RCC 7860 (cell line): ENCODE measurements around the gene IL1RAPL1.
A peak's percentile ranks its signal among the peaks of the same experiment; 100 is the strongest.

Source experiments
- DNase-seq: peaks from one replicate; pipeline ENCODE4 v3.0.0-alpha.2; 2015; ENCODE audit warnings: low spot score
- FAIRE-seq: peaks from 2 replicates; lab custom pipeline; 2012; peaks lifted over from hg19 to GRCh38; lab: Jason Lieb, UNC

The IL1RAPL1 gene

DNA sequence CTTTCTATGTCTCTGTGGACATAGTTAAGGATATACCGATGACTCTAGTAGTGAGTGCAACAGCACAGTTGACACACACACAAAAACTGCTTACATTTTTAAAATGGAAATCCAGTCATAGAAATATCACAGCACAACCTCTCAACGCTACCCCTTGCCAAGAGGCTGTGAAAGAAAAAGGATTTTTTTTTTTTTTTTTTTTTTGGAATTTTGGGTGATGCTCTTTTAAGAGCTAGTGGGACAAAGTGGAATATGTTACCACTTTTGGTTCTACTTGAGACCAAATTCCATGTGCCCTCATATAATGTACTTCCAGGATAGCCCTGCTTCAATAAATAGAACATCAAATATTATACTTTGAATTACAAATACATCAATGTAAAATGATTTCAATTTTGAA, 1247.1 kb downstream of the IL1RAPL1 start:
- no peak for FAIRE-seq
- DNase-seq: no peak

DNA sequence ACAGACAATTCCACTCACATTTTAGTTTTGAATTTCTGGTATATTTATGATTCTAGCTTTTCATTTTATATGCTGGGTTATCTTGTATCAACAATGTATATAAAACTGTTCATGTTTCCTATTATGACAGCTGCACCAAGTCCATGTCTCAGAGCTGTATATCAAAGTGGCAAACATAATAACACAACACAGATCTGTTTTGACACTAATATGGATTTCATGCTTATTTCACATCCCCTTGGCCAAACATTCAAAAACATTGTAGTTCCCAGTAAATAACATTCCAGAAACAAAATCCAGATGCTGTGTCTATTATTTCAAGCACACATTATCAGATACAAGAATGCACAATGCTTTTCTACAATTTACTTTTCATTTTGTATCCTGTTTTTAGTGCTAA, 1247.5 kb downstream of the IL1RAPL1 start:
- FAIRE-seq (no peak), DNase-seq (no peak)

DNA sequence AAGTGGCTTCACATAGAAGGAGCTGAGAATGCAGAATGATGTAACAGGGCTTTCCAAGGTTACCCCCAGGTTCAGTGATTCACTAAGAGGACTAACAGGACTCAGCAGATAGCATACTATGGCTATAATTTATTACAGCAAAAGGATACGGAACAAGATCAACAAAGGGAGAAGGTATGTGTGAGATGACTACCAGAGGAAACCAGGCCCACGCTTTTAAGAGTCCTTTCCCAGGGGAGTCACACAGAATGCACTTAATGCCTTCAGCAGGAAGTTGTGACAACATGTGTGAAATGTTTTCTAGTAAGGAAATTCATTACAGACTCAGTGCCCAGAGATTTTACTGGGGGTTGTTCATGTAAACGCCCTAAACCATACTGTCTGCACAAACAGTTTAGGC, 1254.5 kb downstream of the IL1RAPL1 start:
- no peak for FAIRE-seq
- DNase-seq: no peak

DNA sequence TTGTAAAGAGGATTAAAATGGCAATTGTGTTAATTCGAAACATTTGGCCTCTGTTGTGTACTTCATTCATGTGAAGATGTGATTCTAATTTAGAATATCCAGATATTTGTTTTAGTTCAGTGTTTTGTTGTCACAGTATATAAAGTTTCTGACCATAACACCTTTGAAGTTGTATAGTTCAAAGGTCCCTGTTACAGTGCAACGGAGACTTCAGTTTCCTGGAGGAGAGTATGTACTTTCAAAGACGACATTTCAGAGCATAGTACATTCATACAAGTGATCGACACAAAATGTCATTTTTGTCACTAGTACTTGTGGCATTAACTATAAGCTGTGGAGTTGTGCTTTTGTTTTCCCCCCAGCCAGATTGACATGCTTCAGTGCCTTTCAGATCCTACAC, 1255.3 kb downstream of the IL1RAPL1 start:
- FAIRE-seq: no peak

DNA sequence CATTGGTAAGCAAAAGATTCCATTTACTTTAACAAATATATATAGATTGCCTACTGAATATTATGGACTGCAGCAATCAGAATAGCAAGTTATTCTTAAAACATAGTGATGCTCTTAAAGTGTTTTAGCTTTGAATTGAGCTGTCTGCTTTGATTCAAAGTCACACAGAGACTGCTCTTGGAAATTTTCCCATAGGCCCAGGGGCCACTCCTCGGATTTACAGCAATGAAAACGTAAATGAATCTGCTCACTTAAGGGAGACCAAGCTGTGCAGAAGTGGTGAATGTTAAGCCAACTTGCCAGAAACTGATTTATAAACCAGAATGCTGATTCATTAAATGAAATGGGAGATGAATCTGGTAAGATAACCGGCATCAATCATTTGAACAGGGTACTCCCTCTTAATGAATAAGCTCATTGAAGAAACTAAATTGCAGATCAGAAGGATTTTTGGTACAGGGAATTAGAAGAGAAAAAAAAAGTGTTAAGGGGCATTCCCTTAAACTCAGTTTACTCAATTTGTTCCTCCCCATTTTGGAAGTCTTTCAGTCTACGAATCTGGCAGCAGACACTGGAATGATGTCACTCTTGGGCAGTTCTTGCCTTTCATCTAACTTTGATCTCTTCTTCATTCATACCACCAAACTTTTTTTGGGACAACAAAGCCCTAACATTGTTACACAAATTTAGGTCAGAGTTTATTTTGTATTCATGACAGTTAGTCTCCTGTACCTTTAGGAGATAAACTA, 1264.8 kb downstream of the IL1RAPL1 start:
- no peak for DNase-seq
- FAIRE-seq: no peak

More for the DNA sequence above, 1255.3 kb downstream of the IL1RAPL1 start:
- no peak for DNase-seq

DNA sequence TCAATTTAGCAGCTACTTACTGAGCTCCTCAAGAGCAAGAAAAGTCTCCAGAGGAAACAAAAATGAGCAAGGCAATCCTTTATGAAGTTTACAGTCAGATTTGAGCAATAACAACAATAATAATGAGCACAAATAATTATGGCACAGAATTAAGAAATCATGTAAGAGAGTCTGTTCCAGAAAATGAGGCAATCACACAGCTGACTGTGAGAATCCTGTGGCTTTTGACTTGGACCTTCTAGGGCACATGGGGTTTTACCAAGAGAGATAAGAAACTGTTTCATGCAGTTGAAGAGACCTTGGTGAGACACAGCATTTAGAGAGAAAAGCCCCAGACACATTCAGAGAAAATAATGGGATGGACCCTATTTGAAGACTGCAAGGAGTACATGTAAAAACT, 1265.5 kb downstream of the IL1RAPL1 start:
- no peak for FAIRE-seq

DNA sequence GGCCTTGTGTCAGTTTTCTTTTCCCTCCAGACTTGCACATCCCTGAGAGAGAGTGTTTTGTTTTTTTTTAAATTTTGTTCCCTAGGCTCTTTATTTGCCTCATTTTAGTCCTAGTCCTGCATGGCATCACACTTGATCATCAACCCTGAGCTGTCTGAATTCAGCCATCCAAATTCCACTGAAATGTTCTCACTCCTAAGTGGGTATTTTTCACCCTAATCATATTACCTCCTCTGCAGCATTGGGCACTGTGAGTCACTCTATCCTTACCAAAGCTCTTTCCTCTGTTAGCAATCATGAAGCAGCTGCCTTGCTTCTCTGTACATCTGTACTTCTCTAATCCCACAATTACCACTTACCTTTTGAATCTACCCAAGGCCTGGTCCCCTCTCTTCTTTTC, 1271.5 kb downstream of the IL1RAPL1 start:
- FAIRE-seq (no peak), DNase-seq (no peak)

More for the DNA sequence above, 1265.5 kb downstream of the IL1RAPL1 start:
- no peak for DNase-seq

DNA sequence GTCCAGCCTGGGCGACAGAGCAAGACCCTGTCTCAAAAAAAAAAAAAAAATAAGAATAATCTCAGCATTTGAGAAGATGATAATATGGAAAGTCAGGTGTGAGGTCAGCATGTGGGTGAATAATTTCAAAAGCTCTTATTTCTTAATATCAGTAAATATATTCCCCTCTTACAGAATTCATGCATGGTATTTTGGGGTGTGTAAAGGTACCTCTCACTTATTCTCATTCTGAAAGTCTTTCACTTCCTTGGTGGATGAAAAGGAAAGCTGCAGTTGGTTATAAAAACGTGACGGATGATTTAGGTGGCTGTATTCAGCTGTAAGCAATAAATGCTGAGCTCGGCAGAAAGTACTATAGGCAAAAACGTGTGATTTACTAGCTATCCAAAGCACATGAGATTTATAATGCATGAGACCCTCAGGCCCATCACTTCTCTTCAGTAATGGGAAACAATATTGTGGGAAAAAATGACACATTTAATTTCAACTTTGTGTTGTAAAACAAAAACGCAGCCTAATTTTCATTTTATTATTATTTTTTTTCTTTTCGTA, 1275.0 kb downstream of the IL1RAPL1 start:
- FAIRE-seq: no peak

DNA sequence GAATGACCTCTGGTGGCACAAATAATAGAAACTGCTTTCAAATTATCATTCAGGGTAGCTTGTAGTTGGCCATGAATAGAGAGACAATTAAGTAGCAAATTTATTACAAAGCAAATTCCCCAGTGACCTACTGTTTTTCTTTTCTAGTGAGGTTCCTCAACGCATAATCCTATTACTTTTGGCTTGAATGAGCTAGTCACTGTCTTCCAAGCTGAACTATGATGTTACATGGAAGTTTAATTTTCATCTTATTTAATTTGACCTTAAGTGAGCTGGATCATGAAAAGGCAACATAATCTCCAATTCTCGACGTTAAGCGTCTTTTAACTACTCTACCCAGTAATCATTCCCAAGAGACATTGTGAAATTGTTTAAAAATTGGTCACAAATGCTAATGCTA, 1280.7 kb downstream of the IL1RAPL1 start:
- FAIRE-seq (no peak), DNase-seq (no peak)

More for the DNA sequence above, 1275.0 kb downstream of the IL1RAPL1 start:
- no peak for DNase-seq

DNA sequence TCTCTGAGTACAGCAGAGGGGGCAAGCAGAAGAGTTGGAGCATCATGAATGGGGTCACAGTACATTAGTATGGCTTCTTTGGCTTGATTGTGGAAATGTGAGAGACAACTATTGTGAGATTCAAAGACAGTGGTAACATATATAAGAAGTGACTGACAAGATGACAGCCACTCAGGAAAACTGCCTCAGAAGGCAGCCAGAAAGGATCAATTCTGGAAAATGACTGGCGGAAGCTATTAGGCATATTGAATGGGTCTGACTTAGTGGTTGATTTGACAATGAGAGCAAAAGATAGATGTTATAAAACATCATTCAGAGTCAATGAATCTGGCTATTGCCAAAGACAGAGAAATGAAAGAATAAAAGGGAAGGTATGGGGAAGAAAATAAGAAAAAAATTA, 1282.6 kb downstream of the IL1RAPL1 start:
- no peak for FAIRE-seq
- no peak for DNase-seq

DNA sequence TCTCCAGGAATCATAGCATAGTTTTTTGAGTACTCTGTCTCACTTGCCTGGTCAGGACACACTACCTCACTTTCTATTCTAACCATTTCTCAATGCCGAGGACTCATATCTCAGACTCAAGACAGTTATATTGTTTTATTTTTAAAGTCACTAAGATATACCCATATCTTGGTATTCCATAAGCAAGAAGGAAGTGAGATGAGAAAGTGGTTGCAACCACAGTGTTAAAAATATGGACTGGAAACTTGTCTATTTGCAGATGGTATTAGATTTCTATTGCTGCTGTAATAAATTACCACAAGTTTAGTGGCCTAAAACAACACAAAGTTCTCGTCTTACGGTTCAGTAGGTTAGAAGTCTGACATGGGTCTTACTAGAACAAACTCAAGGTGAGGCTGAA, 1283.4 kb downstream of the IL1RAPL1 start:
- FAIRE-seq: no peak
- DNase-seq: no peak

DNA sequence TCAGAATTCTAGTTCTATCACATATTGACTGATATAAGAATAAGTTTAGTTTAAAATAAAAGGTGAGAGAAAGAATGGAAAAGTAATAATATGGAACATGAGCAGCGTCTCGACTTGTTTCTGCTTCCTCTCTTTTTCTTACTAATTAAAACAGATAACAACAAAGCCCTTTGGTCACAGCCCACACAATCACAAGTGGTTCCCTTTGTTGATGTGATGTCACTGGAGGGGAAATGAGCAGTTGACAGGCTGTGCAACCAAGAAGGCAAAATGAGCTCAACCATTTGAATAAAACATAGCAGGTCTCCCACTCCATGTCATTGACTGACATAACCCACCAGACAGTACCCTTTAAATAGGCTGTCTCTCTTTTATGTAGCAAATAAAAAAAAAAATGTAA, 1285.6 kb downstream of the IL1RAPL1 start:
- DNase-seq (no peak), FAIRE-seq (no peak)

DNA sequence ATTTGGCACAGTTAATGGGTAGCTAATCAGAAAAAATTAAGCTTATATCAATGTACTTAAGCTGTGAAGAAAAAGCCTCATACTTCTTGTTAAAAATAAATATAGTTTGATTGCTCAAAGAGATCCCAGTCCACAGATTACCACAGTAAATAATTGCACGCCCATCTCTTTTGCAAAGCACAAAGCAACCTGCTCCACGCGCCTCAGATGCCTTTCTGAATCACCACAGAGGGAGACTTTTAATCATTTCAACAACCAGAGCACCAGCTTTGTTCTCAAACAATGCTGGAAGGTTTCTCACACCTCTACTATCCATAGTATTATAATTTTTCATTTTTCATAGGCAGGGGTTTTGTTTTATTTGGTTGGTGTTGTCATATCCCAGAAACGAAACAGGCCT, 1289.5 kb downstream of the IL1RAPL1 start:
- FAIRE-seq (no peak), DNase-seq (no peak)

DNA sequence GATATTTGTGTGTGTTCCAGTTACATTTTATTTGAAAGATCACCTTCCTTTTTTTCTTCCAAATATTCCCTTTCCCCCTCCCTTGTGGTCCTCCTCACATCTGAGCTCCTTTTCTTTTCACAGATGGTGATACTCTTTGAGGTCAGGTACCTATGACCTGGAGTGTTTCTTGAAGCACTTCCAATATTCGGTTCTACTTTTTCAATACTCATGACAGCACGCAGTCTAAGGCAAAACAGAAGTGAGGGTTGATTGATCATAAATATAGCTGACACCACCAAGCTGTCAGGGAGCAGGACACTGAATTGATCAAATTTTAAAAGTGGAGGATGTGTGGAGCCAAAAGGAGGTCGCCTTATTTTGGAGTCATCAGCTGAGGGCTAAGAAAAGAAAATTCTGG, 1293.7 kb downstream of the IL1RAPL1 start:
- FAIRE-seq (no peak), DNase-seq (no peak)

DNA sequence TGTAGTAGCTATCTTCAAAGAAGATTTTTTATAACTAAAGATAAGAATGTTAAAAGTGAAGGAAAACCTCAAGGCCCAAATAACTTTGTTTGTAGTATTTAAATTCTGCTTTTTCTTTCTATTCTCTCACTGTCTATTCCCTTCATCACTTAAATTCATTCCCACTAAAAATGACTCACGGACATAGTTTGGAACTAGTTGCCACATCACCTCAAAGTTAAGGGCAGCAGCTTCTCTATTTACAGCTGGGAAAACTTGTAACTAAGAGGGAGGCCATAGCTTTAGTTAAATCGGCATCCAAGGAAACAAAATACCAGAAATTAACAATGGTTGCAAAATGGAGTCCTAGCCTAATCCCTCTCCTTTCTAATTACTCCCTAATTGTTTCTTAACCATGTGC, 1302.8 kb downstream of the IL1RAPL1 start:
- DNase-seq: no peak
- no peak for FAIRE-seq

DNA sequence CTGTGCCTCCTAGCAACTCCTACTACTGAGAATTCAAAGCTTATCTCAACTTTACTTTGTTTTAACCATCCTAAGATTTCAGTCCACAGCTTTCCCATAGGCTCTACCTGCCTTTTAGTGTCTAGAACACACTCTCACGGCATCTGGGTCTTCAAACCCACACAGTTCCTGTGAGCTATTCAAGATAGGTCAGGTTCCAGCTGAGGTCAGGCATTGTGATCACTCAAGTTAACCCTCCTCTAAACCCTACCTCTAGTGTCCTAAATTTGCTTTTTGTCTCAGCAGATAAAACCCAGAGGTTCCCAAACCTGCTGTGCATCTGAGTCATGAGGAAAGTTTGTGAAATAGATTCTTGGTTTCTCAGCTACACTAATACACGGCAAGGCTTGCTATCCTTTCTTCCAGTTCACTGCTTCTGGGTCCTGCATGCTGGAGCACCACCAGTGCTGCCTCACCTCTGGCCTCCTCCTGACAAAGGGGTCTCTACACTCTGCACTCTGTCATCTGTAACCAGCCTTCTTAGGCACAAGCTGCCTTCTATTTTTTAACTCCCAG, 1303.5 kb downstream of the IL1RAPL1 start:
- no peak for DNase-seq
- FAIRE-seq: no peak

DNA sequence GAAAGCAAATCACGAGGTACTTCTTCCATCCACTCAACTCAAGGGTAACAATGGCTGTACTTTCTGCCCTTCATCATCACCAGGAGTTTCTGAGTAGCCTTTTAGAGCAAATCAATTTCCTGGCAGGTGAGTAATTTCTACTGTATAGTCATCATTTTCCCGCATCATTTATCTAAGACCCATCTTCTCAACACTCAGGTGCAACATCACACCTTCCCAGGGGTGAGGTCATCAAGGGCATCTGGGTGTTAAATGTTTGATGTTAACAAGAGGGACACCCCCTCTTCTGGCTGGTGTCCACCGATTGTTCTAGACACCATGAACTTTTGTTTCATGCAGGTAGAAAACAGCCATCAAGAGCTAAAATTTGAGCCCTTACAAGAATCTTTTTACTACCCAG, 1314.8 kb downstream of the IL1RAPL1 start:
- FAIRE-seq: no peak
- DNase-seq: no peak

DNA sequence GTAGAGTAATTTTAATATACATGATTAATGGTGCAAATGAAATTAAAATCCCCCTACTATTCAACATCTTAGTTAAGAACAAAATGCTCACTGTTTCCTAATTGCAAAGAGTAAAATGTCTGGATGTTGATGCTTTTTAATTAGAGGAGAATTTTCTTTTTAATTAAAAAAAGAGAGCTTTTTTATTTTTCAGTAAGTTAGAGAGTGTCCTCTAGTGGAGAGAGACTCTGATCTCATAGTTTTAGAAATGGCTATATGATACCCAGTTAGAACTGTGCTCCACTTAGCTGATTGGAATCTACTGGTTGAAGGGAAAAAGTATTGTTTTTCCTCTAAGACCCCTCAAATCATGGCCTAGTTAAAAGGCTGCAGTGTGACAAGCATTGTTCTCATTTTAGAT, 1316.1 kb downstream of the IL1RAPL1 start:
- no peak for FAIRE-seq
- DNase-seq: no peak

DNA sequence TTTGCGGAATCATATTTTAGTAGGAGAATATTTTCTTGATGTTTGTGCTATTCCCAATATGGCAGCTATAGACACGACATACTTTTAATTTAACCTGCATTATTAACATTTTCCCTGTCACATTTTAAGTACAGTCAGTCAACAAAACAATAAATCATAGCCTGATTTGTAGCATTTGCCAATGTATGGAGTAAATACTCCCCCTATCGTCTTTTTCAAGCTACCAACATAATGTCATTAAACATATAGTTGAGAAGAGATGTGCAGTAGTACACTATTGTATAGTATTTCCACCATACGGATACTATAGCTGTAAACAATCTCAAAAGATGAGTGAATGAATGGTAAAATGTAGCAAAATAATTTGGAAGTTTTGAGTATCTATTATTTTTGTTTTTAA, 1324.4 kb downstream of the IL1RAPL1 start:
- DNase-seq: no peak
- no peak for FAIRE-seq

DNA sequence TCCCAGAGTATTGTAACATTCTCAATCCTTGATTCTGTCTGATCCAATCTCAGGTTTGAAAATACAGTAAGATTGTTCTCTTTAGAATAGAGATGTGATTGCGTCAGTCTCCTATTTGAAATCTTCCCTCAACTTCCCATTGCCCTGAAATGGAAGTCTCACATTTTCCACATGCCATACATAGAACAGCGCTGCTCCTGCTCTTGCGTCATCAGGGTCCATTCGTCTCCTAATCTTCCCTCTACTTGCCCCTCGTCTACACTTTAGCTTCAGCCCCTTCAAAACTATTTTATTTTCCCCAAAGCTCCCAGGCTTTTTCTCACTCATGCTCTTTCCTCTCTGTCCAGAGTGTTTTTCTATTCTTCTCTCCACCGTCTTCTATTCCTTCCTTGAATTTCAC, 1326.4 kb downstream of the IL1RAPL1 start:
- FAIRE-seq: no peak
- DNase-seq: no peak

DNA sequence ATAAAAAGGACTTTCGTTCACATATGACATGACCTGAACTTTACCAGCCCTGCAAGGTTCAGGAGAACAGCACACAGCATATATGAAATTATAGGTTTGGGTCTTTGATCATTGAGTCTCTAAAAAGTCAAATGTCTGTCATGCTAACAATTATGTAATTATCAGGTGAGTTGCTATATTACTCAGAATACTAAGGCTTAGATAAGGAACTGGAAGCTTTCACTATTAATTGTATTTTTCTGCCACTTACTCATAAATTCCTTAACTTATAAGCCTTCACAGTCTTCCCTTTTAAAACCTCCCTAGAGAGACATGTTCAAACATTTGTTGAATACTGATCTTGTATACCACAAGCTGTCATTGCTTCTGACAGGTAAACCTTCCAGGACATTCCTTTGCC, 1335.4 kb downstream of the IL1RAPL1 start:
- FAIRE-seq (no peak), DNase-seq (no peak)

DNA sequence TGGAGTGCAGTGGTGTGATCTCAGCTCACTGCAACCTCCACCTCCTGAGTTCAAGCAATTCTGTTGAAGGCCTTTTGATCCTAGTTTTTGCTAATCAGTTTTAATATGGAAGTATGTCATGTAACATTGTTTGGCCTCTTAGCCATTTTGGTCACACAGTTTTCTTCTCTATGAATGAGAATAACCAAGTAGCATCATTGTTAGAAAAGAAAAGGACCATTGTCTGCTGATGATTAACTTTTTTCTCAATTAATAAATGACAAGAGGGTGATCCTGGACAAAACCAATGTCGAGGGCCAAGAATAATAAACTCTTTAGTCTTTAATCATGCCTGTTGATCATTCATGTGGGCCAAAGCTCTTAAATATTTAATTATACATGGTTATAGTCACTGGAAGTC, 1338.8 kb downstream of the IL1RAPL1 start:
- FAIRE-seq (peak; percentile 57), DNase-seq (no peak)

DNA sequence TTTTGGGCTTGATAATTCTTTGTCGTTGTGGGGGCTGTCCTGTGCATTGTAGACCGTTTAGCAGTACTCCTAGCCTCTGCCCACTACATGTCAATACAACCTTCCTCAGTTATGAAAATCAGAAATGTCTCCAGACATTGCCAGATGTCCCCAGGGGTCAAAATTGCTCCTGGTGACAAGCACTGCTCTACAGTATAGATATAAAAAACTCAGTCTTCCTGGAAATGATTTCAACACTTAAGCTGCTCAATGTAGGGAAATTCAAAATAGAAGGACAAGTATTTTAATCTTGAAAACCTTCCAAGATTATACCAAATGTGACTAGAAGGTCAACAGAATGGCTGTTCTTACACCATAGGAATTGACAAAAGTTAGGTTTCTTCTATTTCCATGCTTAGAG, 1339.4 kb downstream of the IL1RAPL1 start:
- FAIRE-seq (no peak), DNase-seq (no peak)
